SK-N-SH (cell line): ENCODE results near the gene GNG13. TPM values are rescaled to one million over a fixed set of nuclear protein-coding genes. Genes with fewer than 3 reads are reported as not detected.

Experiments
- CTCF ChIA-PET: fragments of 300-600, 350-600 bp; formaldehyde crosslinking; extraction: SDS; loops from one replicate; lab custom pipeline; 2021; lab: Yijun Ruan, JAX
- POLR2A ChIA-PET: fragments of 350-600 bp; sonication (Branson Sonifier 250); formaldehyde crosslinking; extraction: SDS; loops from one replicate; lab custom pipeline; 2020; ENCODE audit warnings: antibody characterized with exemption, inconsistent platforms; lab: Yijun Ruan, JAX
- DNase-seq: peaks from one replicate; pipeline ENCODE4 v3.0.0; 2012
- H2AFZ ChIP-seq: fragments of 200-600 bp; sonication (generic); 2 replicates; pipeline ENCODE4 v1.8.1; 2016; ENCODE audit warnings: antibody characterized with exemption, mild to moderate bottlenecking, low read depth
- H3F3A ChIP-seq: fragments of 200-600 bp; sonication (generic); replicated peaks from 2 replicates; pipeline ENCODE3; 2016; ENCODE audit warnings: antibody characterized with exemption, mild to moderate bottlenecking; ENCODE audit not compliant: insufficient read depth
- H3K27ac ChIP-seq, 2 experiments: fragments of 200-500 bp in 1 of 2; fragments of 200-600 bp in 1 of 2; sonication (Bioruptor generic) in 1 of 2; sonication (generic), shearing (Covaris generic) in 1 of 2; 2 replicates each; pipeline versions ENCODE4 v1.5.1 to v1.6.1; 2014 to 2016; ENCODE audit warnings: low read depth in 2 of 2, inconsistent platforms in 1 of 2, low read length in 1 of 2, mild to moderate bottlenecking in 1 of 2, mixed read lengths in 1 of 2
- H3K27me3 ChIP-seq: fragments of 200-600 bp; sonication (generic), shearing (Covaris generic); 2 replicates; pipeline ENCODE4 v1.6.1; 2016; ENCODE audit warnings: mixed run types; ENCODE audit not compliant: insufficient read depth
- H3K36me3 ChIP-seq, 2 experiments: fragments of 200-500 bp in 1 of 2; fragments of 200-600 bp in 1 of 2; sonication (Bioruptor generic) in 1 of 2; sonication (generic) in 1 of 2; replicated peaks in 1 of 2; 2 replicates each; pipeline versions ENCODE3 to v1.5.1; 2014 to 2016; ENCODE audit warnings: low read length in 1 of 2, mild to moderate bottlenecking in 1 of 2; ENCODE audit not compliant: insufficient read depth in 2 of 2, control insufficient read depth in 1 of 2
- H3K4me1 ChIP-seq, 2 experiments: fragments of 200-500 bp in 1 of 2; fragments of 200-600 bp in 1 of 2; sonication (Bioruptor generic) in 1 of 2; sonication (generic), shearing (Covaris generic) in 1 of 2; 2 replicates each; pipeline versions ENCODE4 v1.5.1 to v1.6.1; 2014 to 2016; ENCODE audit warnings: low read depth in 1 of 2, low read length in 1 of 2, mixed run types in 1 of 2; ENCODE audit not compliant: insufficient read depth in 2 of 2, control insufficient read depth in 1 of 2
- H3K4me2 ChIP-seq: fragments of 200-600 bp; sonication (generic), shearing (Covaris generic); 2 replicates; pipeline ENCODE4 v1.6.1; 2017; ENCODE audit warnings: mixed run types
- H3K4me3 ChIP-seq, 2 experiments: fragments of 200-500 bp in 1 of 2; fragments of 200-600 bp in 1 of 2; sonication (Bioruptor generic) in 1 of 2; sonication (generic), shearing (Covaris generic) in 1 of 2; 2 replicates each; pipeline versions ENCODE4 v1.5.1 to v1.8.1; 2014 to 2016; ENCODE audit warnings: low read depth in 2 of 2, inconsistent platforms in 1 of 2, low read length in 1 of 2, mild to moderate bottlenecking in 1 of 2, mixed read lengths in 1 of 2, moderate library complexity in 1 of 2
- H3K79me2 ChIP-seq: fragments of 200-600 bp; sonication (generic); 2 replicates; pipeline ENCODE4 v1.8.1; 2017; ENCODE audit warnings: mild to moderate bottlenecking; ENCODE audit not compliant: insufficient read depth
- H3K9ac ChIP-seq: fragments of 200-600 bp; sonication (generic); 2 replicates; pipeline ENCODE4 v1.6.1; 2017; ENCODE audit warnings: mixed run types
- H3K9me2 ChIP-seq: fragments of 200-600 bp; sonication (generic); 2 replicates; pipeline ENCODE4 v1.6.1; 2017; ENCODE audit warnings: mixed run types
- H3K9me3 ChIP-seq: fragments of 200-600 bp; sonication (generic); 2 replicates; pipeline ENCODE4 v1.6.1; 2017; ENCODE audit warnings: mixed run types, mild to moderate bottlenecking, moderate library complexity
- H4K20me1 ChIP-seq: fragments of 200-600 bp; sonication (generic); 2 replicates; pipeline ENCODE4 v1.6.1; 2017; ENCODE audit warnings: mild to moderate bottlenecking, mixed run types; ENCODE audit not compliant: insufficient read depth
- EP300 ChIP-seq, 2 experiments: IDR thresholded peaks; 2 replicates each; pipeline versions ENCODE4 v1.4.0 to v1.6.1; 2012; ENCODE audit warnings: borderline replicate concordance in 1 of 2, low read depth in 1 of 2, low read length in 1 of 2
- FOSL2 ChIP-seq: IDR thresholded peaks from 2 replicates; pipeline ENCODE4 v1.4.0; 2012; ENCODE audit warnings: low read depth, mild to moderate bottlenecking, moderate library complexity, borderline replicate concordance
- MXI1 ChIP-seq: IDR thresholded peaks from 2 replicates; pipeline ENCODE4 v1.6.1; 2012; ENCODE audit warnings: mild to moderate bottlenecking, low read depth, low read length, improper control_type of control experiment
- WGBS: methylation state at CpG from one replicate; pipeline ENCODE4 v1.1.6; 2017; ENCODE audit warnings: low lambda C conversion rate; 5-methylcytosine and 5-hydroxymethylcytosine counted together
- polyA plus RNA-seq, 3 experiments: library from polyadenylated mRNA; depleted of rRNA; stranded (reverse); fragments of >200 nt; gene quantifications; 2 replicates each; pipeline ENCODE4 v1.2.3, GENCODE V29; 2012
- TF ChIP-seq, protein P1 (sequence below): IDR thresholded peaks from 2 replicates; pipeline ENCODE4 v1.4.0; 2012; ENCODE audit warnings: low read depth, borderline replicate concordance
- TF ChIP-seq, protein P2 (sequence below): IDR thresholded peaks from 2 replicates; pipeline ENCODE4 v1.6.1; 2012; ENCODE audit warnings: mild to moderate bottlenecking, low read depth, low read length, moderate library complexity

The GNG13 gene
- polyA plus RNA-seq, 1 of the 3 experiments (the other 2 are of a cell fraction) = not detected

DNA sequence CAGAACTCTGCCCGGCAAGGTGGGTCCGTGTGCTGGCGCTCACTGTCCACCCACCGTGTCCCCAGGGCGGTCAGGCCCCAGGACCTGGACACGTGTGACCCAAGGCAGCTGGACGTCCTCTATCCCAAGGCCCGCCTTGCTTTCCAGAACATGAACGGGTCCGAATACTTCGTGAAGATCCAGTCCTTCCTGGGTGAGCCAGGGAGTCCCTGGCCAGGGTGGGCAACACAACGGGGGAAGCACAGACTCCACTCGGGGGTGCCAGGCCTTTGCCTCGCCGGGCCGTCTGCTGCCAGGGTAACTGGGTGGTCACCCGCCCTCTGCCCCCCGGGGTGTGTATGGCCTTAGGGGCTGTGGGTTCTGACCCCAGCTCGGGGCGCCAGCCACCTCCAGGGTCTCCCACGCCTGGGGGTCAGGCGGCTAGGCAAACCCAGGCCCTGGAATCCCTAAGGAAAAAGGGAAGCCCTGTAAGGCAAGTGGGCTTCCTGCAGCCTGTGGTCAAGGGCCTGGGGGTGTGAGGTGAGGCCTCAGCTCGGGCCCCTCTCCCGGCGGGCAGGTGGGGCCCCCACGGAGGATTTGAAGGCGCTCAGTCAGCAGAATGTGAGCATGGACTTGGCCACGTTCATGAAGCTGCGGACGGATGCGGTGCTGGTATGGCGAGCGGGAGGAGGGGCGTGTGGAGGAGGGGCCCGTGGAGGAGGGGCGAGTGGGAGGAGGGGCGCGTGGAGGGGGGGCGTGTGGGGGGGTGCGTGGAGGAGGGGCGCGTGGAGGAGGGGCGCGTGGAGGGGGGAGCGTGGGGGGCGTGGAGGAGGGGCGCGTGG is 33.5 kb downstream of the GNG13 start:
- no peak overlapping the region for H3K27ac ChIP-seq
- no peaks in the 10 kb centered on the region for H3K9me2 ChIP-seq
- no peak overlapping the region for H3K4me3 ChIP-seq
- H3F3A ChIP-seq = no peaks in the 10 kb centered on the region
- 53% methylated on average over 39 of the region's 48 CpGs for WGBS
- H3K9me3 ChIP-seq = no peaks in the 10 kb centered on the region
- H4K20me1 ChIP-seq = no peaks in the 10 kb centered on the region
- H3K27me3 ChIP-seq = no peaks in the 10 kb centered on the region
- CTCF ChIA-PET = interaction anchor here (1.2 kb wide), 1 partner anchor 26 kb away, joined by 5 read pairs; the partner anchor contains the start of gene CIAO3
- TF ChIP-seq, protein P1, sequence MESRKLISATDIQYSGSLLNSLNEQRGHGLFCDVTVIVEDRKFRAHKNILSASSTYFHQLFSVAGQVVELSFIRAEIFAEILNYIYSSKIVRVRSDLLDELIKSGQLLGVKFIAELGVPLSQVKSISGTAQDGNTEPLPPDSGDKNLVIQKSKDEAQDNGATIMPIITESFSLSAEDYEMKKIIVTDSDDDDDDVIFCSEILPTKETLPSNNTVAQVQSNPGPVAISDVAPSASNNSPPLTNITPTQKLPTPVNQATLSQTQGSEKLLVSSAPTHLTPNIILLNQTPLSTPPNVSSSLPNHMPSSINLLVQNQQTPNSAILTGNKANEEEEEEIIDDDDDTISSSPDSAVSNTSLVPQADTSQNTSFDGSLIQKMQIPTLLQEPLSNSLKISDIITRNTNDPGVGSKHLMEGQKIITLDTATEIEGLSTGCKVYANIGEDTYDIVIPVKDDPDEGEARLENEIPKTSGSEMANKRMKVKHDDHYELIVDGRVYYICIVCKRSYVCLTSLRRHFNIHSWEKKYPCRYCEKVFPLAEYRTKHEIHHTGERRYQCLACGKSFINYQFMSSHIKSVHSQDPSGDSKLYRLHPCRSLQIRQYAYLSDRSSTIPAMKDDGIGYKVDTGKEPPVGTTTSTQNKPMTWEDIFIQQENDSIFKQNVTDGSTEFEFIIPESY = no peak
- no peak overlapping the region for H2AFZ ChIP-seq
- H3K4me1 ChIP-seq = no peaks in the 10 kb centered on the region
- no peaks in the 10 kb centered on the region for H3K36me3 ChIP-seq
- H3K9ac ChIP-seq = no peak overlapping the region
- POLR2A ChIA-PET = no interaction called here
- no peak for DNase-seq
- no peak overlapping the region for H3K4me2 ChIP-seq
- no peaks in the 10 kb centered on the region for H3K79me2 ChIP-seq

DNA sequence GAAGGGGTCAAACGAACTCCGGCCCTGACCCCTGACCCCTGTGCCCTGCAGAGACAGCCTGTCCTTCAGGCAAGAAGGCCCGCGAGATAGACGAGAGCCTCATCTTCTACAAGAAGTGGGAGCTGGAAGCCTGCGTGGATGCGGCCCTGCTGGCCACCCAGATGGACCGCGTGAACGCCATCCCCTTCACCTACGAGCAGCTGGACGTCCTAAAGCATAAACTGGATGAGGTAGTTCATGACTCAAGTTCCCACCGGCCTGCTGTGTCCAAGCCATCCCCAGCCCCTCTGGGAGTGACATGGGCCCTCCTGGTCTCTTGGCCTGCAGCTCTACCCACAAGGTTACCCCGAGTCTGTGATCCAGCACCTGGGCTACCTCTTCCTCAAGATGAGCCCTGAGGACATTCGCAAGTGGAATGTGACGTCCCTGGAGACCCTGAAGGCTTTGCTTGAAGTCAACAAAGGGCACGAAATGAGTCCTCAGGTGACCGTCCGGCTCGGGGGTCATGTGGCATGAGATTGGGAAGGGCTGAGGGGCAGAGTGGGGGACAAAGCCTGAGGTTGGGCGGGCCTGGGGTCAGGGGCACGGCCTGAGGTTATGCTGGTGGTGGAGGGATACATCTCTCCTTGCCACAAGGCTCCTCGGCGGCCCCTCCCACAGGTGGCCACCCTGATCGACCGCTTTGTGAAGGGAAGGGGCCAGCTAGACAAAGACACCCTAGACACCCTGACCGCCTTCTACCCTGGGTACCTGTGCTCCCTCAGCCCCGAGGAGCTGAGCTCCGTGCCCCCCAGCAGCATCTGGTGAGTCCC is 34.3 kb downstream of the GNG13 start:
- no peak for DNase-seq

More for the DNA sequence above, 34.3 kb downstream of the GNG13 start:
- Histone ChIP-seq H3K9me2 (no peaks in the 10 kb centered on the region), H3K36me3 (no peaks in the 10 kb centered on the region), H3K79me2 (no peaks in the 10 kb centered on the region), H3K9ac (no peak overlapping the region), H3F3A (no peaks in the 10 kb centered on the region), H4K20me1 (no peaks in the 10 kb centered on the region), H3K27me3 (no peaks in the 10 kb centered on the region), H3K27ac (no peak overlapping the region), H2AFZ (no peak overlapping the region), H3K4me1 (no peaks in the 10 kb centered on the region), H3K4me2 (no peak overlapping the region), H3K4me3 (no peak overlapping the region), H3K9me3 (no peaks in the 10 kb centered on the region)
- CTCF ChIA-PET = interaction anchor here (1.2 kb wide), 1 partner anchor 25 kb away, joined by 5 read pairs; the partner anchor contains the start of gene CIAO3
- TF ChIP-seq EP300 (IDR thresholded peaks at IDR 0.05; ENCODE audit: borderline replicate concordance in 1 of 2, low read depth in 1 of 2, low read length in 1 of 2) = no peak
- TF ChIP-seq MXI1 = no peak
- TF ChIP-seq, protein P2, sequence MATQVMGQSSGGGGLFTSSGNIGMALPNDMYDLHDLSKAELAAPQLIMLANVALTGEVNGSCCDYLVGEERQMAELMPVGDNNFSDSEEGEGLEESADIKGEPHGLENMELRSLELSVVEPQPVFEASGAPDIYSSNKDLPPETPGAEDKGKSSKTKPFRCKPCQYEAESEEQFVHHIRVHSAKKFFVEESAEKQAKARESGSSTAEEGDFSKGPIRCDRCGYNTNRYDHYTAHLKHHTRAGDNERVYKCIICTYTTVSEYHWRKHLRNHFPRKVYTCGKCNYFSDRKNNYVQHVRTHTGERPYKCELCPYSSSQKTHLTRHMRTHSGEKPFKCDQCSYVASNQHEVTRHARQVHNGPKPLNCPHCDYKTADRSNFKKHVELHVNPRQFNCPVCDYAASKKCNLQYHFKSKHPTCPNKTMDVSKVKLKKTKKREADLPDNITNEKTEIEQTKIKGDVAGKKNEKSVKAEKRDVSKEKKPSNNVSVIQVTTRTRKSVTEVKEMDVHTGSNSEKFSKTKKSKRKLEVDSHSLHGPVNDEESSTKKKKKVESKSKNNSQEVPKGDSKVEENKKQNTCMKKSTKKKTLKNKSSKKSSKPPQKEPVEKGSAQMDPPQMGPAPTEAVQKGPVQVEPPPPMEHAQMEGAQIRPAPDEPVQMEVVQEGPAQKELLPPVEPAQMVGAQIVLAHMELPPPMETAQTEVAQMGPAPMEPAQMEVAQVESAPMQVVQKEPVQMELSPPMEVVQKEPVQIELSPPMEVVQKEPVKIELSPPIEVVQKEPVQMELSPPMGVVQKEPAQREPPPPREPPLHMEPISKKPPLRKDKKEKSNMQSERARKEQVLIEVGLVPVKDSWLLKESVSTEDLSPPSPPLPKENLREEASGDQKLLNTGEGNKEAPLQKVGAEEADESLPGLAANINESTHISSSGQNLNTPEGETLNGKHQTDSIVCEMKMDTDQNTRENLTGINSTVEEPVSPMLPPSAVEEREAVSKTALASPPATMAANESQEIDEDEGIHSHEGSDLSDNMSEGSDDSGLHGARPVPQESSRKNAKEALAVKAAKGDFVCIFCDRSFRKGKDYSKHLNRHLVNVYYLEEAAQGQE = no peak
- no peak for TF ChIP-seq FOSL2
- WGBS = 64% methylated on average over 15 of the region's 29 CpGs
- POLR2A ChIA-PET = no interaction called here
